Loucy (cell line): Measurements from ENCODE around the gene HECTD3.
"Not testable (repeated sequence)": the region's sequence is repeated elsewhere in the genome, so short reads cannot be mapped to it uniquely, and the experiment has no call there.

ENCODE experiments used
- CTCF ChIP-seq: fragments of 200-600 bp; sonication (generic); conservative IDR thresholded peaks from 2 replicates; pipeline ENCODE4 v1.5.1; 2014; ENCODE audit warnings: mild to moderate bottlenecking, antibody characterized with exemption, low read length
- EZH2phosphoT487 ChIP-seq: fragments of 200-600 bp; IDR thresholded peaks from 2 replicates; pipeline ENCODE4 v1.6.1; 2018; ENCODE audit warnings: antibody characterized with exemption, mild to moderate bottlenecking, moderate library complexity, borderline replicate concordance

GRCh38 chr1:44962022-44962421 lies 49.1 kb downstream of the HECTD3 start:
- not testable (repeated sequence) for TF ChIP-seq CTCF, EZH2phosphoT487
